Measurements from ENCODE around the gene ART4.

- TF ChIP-seq CTCF (IDR thresholded peaks at IDR 0.05) (no peak), POLR2A (IDR thresholded peaks at IDR 0.05) (no peak)
Observed at GRCh38 chr12:14802721-14803010, 40.7 kb downstream of the ART4 start.

Data from heart left ventricle (tissue), 13 donors.